Progenitor cell of endocrine pancreas (in vitro differentiated cells): ENCODE results near the gene UTP25. TPM values are rescaled to one million over a fixed set of nuclear protein-coding genes. Genes with fewer than 3 reads are reported as not detected.
A peak's percentile ranks its signal among the peaks of the same experiment; 100 is the strongest.

ENCODE experiments used
- DNase-seq: peaks from one replicate; pipeline ENCODE4 v3.0.0; 2021; ENCODE audit warnings: low spot score; ENCODE audit not compliant: unreplicated experiment
- H3K27ac Mint-ChIP-seq: 2 replicates; pipeline ENCODE4 v1.8.0; 2021; ENCODE audit warnings: mild to moderate bottlenecking, moderate library complexity, mixed read lengths
- H3K27me3 Mint-ChIP-seq: 2 replicates; pipeline ENCODE4 v1.8.0; 2021; ENCODE audit warnings: mixed read lengths
- H3K36me3 Mint-ChIP-seq: 2 replicates; pipeline ENCODE4 v1.8.0; 2022; ENCODE audit warnings: mixed read lengths; ENCODE audit not compliant: insufficient read depth
- H3K4me1 Mint-ChIP-seq: 2 replicates; pipeline ENCODE4 v1.8.0; 2021; ENCODE audit warnings: low read depth, mixed read lengths
- H3K4me3 Mint-ChIP-seq: 2 replicates; pipeline ENCODE4 v1.8.0; 2021; ENCODE audit warnings: low read depth, mild to moderate bottlenecking, moderate library complexity, mixed read lengths
- H3K9me3 Mint-ChIP-seq: 2 replicates; pipeline ENCODE4 v1.8.0; 2021; ENCODE audit warnings: low read depth, mixed read lengths
- CTCF ChIP-seq: fragments of 200-600 bp; sonication (generic); IDR thresholded peaks from one replicate; pipeline ENCODE4 v1.5.0; 2021; ENCODE audit warnings: antibody characterized with exemption, mild to moderate bottlenecking; ENCODE audit not compliant: unreplicated experiment
- total RNA-seq: library from RNA; stranded (reverse); gene quantifications from 2 replicates; pipeline ENCODE4 v1.2.1, GENCODE V29; 2021

The UTP25 gene
- total RNA-seq, 1 donor from 2014 or later = 7.8 TPM

- Mint-ChIP-seq H3K27ac (no peak overlapping the region), H3K4me3 (no peak overlapping the region), H3K36me3 (peaks cover 9% of the 10 kb centered on the region), H3K27me3 (no peaks in the 10 kb centered on the region), H3K4me1 (peaks cover 21% of the 10 kb centered on the region), H3K9me3 (no peaks in the 10 kb centered on the region)
- DNase-seq = no peak
- TF ChIP-seq CTCF = no peak
These were observed 25.5 kb upstream of the UTP25 start for GRCh38 chr1:209802117-209802779.

GRCh38 chr1:209802780-209803152 lies 25.0 kb upstream of the UTP25 start:
- H3K27ac Mint-ChIP-seq = no peak overlapping the region
- no peaks in the 10 kb centered on the region for H3K9me3 Mint-ChIP-seq
- no peak for DNase-seq
- peaks cover 21% of the 10 kb centered on the region for H3K4me1 Mint-ChIP-seq
- no peaks in the 10 kb centered on the region for H3K27me3 Mint-ChIP-seq
- no peak for TF ChIP-seq CTCF
- peaks cover 9% of the 10 kb centered on the region for H3K36me3 Mint-ChIP-seq
- no peak overlapping the region for H3K4me3 Mint-ChIP-seq

GRCh38 chr1:209803568-209803967 lies 24.2 kb upstream of the UTP25 start:
- TF ChIP-seq CTCF = no peak
- Mint-ChIP-seq H3K27me3 (no peaks in the 10 kb centered on the region), H3K4me3 (peak overlapping the region; percentile 10), H3K9me3 (no peaks in the 10 kb centered on the region), H3K27ac (no peak overlapping the region), H3K36me3 (peaks cover 5% of the 10 kb centered on the region), H3K4me1 (peaks cover 21% of the 10 kb centered on the region)
- no peak for DNase-seq

GRCh38 chr1:209805341-209805781 lies 22.4 kb upstream of the UTP25 start:
- Mint-ChIP-seq H3K27me3 (no peaks in the 10 kb centered on the region), H3K4me3 (peak overlapping the region; percentile 94), H3K36me3 (no peaks in the 10 kb centered on the region), H3K4me1 (peaks cover 21% of the 10 kb centered on the region), H3K9me3 (no peaks in the 10 kb centered on the region), H3K27ac (peak overlapping the region; percentile 98)
- TF ChIP-seq CTCF = peak; percentile 38
- peak; percentile 30 for DNase-seq

GRCh38 chr1:209805875-209806760 lies 21.7 kb upstream of the UTP25 start, which contains the start of gene IRF6:
IRF6 (minus strand) TSS chr1:209806142; CDS start chr1:209801413, 4,729 bp downstream.
- H3K36me3 Mint-ChIP-seq = no peaks in the 10 kb centered on the region
- no peak for TF ChIP-seq CTCF
- DNase-seq = peak; percentile 98
- H3K9me3 Mint-ChIP-seq = no peaks in the 10 kb centered on the region
- peak within 1 kb of the TSS; percentile 94 for H3K4me3 Mint-ChIP-seq
- H3K4me1 Mint-ChIP-seq = peaks cover 22% of the 10 kb centered on the region
- H3K27me3 Mint-ChIP-seq = no peaks in the 10 kb centered on the region
- H3K27ac Mint-ChIP-seq = peak within 1 kb of the TSS; percentile 98
